Activated T-cell treated with anti-CD3 and anti-CD28 coated beads for 1 hour (primary cell): ENCODE measurements around the gene CDYL.
"Not testable (repeated sequence)": the region's sequence is repeated elsewhere in the genome, so short reads cannot be mapped to it uniquely, and the experiment has no call there.

Experiments used
- DNase-seq: peaks from one replicate; pipeline ENCODE4 v3.0.0-alpha.2; 2020; ENCODE audit warnings: low read depth

The CDYL gene

DNA sequence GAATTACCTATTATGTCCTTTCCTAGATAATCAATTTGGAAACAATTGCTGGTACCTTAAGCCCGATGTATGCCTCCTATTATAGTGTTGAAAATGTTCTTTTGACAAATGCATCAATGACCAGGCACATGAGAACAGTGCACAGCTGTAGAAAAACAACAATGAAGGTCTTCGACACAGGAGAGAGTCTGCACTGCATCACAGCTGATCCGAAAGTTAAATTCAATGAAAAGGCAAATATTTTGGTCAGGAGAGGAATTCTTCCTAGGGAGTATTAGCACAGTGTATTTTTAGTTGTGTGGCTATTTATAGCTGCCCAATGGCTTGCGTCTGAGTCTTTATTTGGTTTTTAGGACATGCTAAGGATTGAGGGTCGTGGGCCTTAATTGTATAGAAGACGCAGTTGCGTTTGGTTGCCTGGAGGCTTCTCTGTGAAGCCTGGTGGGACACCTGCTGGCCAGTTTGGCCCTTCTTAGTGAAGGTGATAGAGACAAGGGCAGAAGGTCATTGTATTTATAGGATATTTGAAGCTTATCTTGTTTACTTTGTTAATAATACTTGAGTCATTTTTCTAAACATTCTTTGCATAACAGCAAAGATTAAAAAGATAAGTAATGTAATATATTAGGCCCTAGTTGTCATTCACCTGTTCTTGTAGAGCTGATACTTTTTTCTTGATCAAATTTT, 72.3 kb downstream of the CDYL start:
- no peak for DNase-seq

DNA sequence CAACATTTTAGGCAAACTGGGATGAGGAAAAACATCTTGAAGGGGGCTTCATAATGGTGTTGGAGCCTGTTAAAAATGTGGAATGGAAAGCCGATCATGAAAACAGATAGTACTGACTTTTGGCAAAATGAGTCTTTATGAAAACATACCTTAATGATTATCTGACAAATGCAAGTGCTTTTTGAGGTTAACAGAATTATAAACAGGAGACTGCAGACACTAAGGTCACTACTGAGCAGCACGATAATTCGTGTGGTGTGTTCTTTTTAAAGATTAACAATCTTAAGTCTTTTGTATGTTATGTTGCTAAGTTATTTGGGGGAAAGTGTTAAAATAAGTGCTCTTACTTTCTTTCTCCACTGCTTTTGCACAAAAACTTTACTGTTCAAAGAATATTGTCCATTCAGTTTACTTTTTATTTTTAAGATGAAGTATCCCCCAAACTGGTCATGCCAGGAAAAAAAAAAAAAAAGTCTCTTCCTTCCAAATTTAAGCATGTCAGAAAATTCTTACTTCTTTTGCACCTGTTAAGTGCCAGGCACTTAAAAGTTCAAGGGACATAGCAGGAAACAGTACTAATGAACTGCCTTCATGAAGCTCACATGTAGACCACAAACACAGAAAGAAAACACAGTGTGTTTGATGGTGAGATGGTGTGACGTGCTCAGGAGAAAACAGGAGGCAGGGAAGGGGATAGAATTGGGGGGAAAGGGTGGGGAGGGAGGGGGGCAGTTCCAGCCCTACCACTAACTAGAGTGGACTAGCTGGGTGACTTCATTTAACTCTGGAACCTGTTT, 73.2 kb downstream of the CDYL start:
- no peak for DNase-seq

DNA sequence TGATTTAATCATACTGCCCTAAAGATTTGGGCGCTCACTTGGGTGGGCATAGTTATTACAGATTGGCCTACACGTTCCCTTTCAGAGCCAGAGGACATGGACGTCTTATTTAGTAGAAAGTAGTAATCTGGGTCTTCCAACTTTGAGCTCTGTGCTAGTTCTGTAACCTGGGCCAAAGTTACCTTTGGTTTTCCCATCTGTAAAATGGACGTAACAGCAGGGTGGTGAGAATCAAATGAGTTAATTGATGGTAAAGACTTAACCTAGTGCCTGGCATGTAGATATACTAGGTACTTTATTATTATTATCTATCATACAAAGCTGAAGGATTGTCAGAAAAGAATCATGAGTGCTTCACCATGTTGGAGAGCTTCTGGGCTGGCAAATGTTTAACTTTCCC, 74.8 kb downstream of the CDYL start:
- DNase-seq: no peak

DNA sequence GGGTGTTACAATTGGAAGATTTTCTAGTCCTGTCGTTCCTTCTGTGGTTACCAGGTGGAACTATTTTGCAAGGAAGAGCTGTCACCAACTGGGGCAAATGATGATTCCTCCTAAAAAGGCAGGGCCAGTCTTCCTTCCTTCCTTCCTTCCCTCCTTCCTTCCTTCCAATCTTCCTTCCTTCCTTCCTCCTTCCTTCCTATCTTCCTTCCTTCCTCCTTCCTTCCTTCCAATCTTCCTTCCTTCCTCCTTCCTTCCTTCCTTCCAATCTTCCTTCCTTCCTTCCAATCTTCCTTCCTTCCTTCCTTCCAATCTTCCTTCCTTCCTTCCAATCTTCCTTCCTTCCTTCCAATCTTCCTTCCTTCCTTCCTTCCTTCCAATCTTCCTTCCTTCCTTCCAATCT, 76.0 kb downstream of the CDYL start:
- not testable (repeated sequence) for DNase-seq

DNA sequence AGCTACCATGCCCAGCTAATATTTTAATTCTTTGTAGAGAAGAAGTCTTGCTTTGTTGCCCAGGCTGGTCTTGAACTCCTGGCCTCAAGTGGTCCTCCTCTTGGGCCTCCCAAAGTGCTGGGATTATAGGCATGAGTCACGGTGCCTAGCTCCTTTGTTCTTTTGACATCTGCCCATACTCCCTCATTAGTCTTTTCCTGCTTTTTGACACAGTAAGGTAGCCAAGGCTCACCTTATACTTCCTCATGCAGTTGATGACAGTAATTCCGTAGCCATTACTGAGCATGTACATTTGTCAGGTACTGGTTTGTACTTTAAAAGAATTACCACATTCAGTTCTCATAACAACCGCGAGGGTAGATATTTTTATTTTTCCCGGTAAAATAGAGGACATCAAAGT, 76.7 kb downstream of the CDYL start:
- DNase-seq: no peak

DNA sequence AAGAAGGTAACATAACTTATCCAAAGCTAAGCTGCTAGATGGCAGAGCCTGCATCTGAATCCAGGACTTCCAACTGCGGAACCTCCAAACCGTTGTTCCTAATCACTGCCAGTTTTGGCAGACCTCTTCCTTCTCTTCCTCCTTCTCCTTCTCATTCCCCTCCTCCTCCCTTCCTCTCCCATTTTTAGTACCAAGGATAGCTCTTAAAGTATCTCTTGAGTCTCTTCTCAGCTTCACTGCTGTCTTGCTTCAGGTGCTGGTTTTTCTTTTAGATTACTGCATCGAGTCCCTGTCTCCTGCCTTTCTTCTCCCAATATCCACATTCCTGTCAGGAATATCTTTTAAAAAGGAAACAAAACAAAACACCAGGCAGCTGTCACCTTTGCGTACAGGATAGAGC, 77.1 kb downstream of the CDYL start:
- DNase-seq: no peak

DNA sequence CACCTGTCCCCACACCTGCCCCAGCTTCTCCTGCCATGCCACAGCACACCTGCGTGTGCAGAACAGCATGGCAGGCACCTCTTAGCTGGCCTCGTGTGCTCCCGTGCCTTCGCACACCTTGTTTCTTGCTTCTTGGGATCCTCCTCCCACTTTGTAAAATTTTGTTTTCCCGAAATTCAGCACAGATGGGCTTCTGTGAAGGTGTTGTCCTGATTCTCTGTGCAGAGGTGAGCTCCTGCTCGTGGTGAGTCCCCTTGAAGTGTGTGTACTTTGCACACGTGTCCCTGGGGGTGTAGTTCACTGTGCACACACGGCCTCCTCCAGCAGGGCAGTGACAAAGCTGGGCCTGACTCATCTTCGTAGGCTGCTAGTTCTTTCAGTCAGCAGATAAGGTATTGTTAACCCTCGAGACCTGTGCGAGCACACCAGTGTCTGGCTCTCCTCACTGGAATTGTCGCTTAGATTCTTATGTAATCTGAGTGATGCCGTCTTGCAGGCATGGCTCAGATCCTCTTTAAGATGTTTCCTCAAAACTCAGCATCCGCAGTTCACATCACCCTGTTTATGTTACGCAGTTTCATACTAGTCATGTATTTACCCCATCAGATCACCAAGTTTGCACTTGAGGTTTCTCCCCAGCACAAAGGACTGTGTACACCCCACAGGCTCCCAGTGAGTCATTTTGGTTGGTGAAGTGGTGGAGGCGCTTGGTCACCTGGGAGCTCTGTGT, 77.7 kb downstream of the CDYL start:
- DNase-seq: no peak

DNA sequence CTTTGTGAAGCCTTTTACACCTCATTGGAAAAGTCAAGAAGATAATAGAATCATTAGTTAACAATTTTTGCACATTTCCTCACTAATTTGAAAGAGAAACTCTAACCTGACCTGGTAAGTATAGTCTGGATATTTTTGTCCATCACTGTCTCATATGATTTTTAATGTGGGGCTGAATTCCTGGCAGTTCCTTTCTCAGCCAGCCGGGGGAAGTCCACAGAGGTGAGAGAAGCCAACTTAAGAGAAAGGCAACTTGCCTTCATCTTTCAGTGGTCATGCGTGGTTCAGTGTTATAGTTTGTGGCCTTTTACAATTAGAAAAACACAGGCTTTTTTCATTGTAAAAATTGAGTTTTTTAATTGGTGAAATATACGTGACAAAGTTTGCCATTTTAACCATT, 80.6 kb downstream of the CDYL start:
- DNase-seq: no peak

DNA sequence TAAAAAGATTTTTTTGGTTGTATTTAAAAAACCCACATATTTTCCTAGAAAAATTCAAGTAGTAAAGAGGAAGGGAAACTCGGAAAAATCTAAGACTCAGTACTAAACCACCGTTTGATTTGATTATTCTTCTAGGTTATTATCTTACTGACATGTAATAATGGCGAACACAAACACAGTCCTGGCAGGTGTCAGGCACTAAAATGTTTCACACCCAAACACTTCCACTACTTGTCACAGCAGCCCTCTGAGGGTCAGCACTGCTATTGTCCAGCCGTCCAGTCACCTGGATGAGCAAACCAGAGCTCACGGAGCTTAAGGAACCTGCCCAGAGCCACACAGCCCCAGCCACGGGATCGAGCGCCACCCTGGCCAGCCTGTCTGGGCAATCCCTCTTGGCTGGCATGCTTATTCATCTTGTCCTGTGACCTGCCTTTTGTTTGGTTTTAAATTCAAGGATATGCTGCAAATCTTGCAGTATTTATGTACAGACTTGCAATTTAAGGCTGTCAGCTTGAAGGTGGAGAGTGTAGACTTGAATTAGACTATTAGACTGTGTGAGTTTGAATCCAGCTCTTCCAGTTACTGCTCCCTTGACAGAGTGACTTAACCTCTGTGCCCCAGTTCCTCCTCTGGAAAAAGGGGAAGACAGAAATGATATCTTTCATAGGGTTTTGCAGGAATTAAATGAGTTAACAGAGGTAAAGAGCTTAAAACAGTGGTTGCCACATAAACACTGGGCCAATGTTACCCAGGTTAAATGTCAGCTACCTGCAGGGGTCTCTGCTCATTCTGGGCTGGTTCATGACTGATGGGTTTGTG, 82.2 kb downstream of the CDYL start:
- DNase-seq: no peak

DNA sequence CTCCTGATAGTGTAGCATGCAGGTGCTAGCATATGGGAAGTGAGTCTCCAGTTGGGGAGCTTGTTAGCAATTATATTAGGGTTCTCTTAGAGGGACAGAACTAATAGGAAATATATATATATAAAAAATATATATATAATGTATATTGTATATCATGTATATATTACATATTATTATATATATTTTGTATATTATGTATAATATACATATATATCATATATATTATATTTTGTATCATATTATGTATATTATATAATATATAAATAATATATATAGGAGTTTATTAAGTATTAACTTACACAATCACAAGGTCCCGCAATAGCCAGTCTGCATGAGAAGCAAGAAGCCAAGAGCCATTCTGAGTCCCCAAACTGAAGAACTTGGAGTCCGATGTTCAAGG, 84.2 kb downstream of the CDYL start:
- DNase-seq: no peak

DNA sequence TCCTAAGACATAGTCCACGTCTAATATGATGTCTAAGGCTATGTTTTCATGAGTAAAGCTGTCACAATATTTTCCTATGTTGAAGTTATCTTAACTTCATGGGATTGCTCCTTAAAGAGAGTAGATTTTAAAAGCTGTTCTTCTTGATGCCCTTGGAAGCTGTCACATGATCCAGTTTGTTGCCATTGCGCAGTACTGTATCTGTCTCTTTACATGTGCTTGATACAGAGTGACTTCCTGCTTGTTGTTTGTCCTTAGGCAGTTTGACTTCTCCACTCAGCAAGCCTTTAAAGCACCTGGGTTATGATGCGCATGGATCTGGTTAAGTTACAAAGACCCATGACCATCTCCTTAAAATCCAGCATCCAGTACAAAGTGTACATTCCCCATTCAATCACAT, 85.4 kb downstream of the CDYL start:
- DNase-seq: no peak

DNA sequence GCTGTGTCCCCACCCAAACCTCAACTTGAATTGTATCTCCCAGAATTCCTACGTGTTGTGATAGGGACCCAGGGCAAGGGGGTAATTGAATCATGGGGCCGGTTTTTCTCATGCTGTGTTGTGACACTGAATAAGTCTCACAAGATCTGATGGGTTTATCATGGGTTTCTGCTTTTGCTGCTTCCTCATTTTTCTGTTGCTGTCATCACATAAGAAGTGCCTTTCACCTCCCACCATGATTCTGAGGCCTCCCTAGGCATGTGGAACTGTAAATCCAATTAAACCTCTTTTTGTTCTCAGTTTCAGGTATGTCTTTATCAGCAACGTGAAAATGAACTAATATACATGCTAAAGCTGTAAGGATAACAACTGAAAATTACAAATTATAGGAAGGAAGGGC, 88.3 kb downstream of the CDYL start:
- DNase-seq: no peak

DNA sequence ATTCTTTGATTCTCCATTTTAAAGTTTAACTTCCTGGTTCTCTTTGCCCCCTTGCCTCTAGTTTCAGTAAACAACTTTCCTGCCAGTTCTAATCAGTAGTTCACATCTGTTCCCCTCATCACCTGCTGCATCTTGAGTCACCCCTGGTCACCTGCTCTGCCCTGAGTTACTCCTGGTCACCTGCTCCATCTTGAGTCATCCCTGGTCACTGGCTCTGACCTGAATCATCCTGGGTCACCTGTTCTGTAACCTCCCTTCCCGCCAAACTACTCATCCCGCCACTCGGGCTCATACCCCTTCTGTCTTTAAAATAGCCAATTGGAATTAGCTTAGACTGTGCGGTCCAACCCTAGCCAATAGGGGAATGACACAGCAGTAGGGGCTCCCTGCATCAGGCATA, 88.8 kb downstream of the CDYL start:
- DNase-seq: not testable (repeated sequence)

DNA sequence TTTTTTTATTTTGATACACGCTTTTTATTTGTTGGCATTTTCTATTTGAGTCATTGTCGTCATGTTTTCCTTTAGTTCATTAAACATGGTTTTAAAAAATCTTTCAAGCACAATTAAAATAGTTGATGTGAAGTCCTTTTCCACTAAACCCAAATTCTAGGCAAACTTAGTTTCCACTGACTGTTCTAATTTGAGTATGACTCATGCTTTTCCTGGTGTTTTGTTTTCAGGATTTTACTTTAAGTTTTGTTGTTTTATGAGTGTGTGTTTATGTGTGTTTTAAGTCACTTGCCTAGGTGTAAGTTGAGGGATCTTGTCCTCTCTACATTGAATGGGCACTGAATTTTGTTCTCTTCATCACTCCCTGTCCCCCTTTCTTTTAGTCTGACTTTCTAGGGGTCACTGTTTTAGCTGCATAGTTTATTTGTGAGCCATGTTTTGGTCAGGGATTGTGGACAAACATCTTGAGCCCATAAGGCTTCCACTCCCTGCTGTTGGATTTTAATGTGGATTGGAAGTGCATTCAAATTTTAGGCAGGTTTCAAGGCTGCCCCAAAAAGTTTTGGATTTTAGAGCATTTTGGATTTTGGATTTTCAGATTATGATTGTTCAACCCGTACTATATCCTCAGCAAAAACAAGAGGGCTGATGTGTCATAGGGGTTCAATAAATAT, 94.8 kb downstream of the CDYL start:
- DNase-seq: no peak

DNA sequence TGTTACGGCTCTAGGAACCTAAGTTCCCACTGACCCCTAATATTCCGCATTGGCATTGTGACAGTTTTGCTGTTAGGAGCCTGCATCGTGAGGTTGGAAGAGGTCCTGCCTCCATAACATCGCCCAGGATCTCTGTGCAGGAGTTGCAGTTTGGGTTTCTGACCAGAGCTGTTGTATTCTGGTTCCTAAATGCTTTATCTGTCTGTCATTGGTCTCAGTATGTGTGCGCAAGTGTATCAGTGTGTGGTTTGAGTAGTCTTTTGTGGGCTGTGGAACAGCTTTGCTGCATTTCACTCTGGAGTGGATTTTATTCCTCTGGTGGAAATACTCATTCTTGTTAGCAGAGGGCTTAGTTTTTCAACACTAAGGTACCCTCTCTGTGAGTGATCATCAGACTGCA, 95.6 kb downstream of the CDYL start:
- DNase-seq: no peak

DNA sequence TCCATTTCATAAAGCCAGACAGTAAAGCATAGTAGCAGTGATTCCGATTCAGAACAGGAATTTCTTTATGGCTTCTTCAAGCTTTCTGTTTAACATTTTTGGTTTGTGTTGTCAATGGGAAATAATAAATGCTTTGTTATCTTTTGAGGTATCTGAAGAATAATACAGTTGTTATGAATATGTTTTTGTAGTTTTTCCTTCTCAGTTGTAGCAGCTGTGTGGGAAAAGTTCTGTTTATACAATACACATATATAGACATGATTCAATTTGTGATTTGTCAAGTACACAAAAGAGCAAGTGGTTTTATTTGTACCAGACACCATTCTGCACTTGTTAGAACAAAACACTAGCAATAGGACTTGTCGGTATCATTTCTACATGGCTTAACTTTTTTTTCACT, 96.6 kb downstream of the CDYL start:
- no peak for DNase-seq

DNA sequence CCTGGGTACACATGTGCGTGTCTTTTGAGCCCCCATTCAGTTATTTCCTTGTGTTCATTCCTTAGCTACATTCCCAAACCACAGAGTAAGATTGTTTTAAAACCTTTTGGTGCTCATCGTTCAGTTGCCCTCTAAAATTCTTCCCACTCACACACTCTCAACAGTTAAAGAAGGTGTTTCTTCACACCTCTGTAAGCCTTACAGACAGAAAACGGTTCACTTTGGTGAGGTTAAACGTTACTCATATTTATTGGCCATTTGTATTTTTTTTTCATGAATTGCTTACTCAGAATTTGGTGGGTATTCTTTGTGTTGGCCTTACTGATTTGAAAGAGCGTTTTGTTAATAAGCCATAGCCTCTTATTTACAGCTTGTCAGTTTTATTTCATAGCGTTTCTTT, 97.7 kb downstream of the CDYL start:
- no peak for DNase-seq

DNA sequence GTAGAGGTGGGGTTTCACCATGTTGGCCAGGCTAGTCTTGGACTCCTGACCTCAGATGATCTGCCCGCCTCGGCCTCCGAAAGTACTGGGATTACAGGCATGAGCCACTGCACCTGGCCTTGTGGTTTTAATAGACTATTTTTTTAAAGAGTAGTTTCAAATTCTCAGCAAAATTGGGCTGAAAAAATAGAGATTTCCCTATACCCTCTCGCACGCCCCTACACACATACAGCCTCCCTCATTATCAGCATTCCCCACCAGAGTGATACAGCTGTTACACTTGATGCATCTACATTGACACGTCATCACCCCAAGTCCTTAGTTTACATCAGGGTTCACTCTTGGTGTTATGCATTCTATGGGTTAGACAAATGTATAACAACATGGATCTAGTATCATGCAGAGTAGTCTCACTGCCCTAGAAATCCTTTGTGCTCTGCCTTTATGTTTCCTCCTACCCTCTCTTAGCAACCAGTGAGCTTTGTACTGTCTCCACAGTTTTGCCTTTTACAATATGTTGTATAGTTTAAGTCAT, 103.6 kb downstream of the CDYL start:
- no peak for DNase-seq

DNA sequence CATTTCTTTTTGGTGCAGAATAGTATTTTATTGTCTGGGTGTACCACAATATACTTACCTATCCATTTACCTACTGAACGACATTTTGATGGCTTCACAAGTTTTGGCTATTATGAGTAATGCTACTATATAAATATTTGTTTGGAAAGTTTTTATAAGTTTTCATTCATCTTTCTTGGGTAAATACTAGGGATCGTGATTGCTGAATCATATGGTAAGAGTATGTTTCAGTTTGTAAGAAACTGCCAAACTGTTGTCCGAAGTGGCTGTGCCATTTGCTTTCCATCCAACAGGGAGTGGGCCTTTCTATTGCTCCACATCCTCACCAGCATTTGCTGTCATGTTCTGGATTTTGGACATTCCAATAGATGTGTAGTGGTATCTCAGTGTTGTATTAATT, 104.2 kb downstream of the CDYL start:
- no peak for DNase-seq

DNA sequence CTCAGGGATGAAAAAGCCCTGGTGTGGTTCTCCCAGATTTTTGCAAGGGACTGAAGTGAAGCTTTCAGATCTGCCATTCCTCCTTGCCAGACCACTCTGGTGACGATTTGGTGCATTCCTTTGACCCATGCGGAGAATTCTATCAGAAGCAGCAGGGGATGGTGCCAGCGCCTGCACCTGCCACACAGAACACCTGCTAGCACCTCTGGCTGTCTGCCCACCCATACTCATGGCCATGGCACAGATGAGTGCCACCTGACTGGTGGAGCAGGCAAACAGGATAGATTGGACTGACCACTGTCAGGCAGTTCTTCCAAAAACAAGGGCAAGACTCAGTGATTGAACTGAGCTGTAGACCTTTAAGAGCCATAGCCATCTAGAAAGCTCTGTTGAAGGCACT, 107.1 kb downstream of the CDYL start:
- DNase-seq: no peak

DNA sequence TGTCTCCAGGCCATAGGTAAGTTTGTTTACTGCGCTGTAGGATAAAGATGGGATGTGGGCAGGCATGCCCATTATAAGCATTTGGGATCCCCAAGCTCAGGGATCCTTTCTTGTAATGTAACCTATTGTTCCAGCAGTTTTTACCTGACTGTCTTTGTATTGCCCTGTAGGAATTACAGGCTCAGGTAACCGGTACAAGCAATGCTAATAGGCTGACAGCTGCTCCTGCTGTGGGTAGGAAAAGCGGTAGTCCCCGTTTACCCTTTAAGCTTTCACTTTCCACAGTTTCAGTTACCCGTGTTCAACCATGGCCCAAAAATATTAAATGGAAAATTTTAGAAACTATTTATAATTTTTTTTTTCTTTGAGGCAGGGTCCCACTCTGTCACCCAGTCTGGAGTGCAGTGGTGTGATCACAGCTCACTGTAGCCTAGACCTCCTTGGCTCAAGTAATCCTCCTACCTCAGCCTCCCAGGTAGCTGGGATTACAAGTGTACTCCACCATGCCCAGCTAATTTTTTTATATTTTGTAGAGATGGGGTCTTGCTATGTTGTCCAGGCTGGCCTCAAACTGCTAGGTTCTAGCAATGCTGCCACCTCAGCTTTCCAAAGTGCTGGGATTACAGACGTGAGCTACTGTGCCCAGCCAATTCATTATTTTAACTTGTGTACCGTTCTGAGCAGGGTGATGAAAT, 108.6 kb downstream of the CDYL start:
- no peak for DNase-seq
